Measurements from ENCODE around the gene ANKRD44. TPM values are rescaled to one million over a fixed set of nuclear protein-coding genes. Genes with fewer than 3 reads are reported as not detected.

Gene ANKRD44
- total and polyA plus RNA-seq, 2 of the 8 experiments (the other 6 are each of a cell fraction or from before 2014, with no cell fraction given): 1.2 to 1.3 TPM

GRCh38 chr2:197108758-197109157 is 201.8 kb downstream of the ANKRD44 start:
- Histone ChIP-seq H3K79me1 (ENCODE audit: low read depth, low read length) (no peaks in the 10 kb centered on the region), H3K27me3 (replicated peaks in 1 of 4; ENCODE audit: control insufficient read depth in 3 of 4, extremely low read depth in 1 of 4, insufficient read depth in 3 of 4, low read length in 3 of 4) (no peaks in the 10 kb centered on the region), H3K9me3 (ENCODE audit: insufficient read depth in 2 of 2, low read depth in 1 of 2, low read length in 1 of 2) (no peaks in the 10 kb centered on the region), H4K91ac (replicated peaks; ENCODE audit: insufficient read length, low read length) (no peak overlapping the region), H2BK120ac (replicated peaks; ENCODE audit: low read depth, low read length) (no peak overlapping the region), H3K9ac (replicated peaks in 1 of 4; ENCODE audit: extremely low read depth in 1 of 4, low read depth in 3 of 4, low read length in 3 of 4) (no peak overlapping the region), H3K18ac (ENCODE audit: extremely low read depth, low read length) (no peak overlapping the region), H2BK5ac (ENCODE audit: low read depth, low read length) (no peak overlapping the region), H3K4me2 (ENCODE audit: insufficient read depth in 1 of 2, low read depth in 2 of 2, low read length in 2 of 2) (no peak overlapping the region), H4K8ac (ENCODE audit: extremely low read depth, insufficient read depth, low read length) (no peak overlapping the region), H2BK15ac (ENCODE audit: low read length) (no peak overlapping the region), H2BK20ac (ENCODE audit: low read length) (no peak overlapping the region), H3K23me2 (ENCODE audit: low read depth, low read length) (no peaks in the 10 kb centered on the region), H3K23ac (ENCODE audit: insufficient read length) (no peak overlapping the region), H2AK5ac (ENCODE audit: low read depth, low read length) (no peak overlapping the region), H3K4me3 (ENCODE audit: extremely low read depth in 1 of 4, insufficient read depth in 2 of 4, low read depth in 3 of 4, low read length in 4 of 4) (no peak overlapping the region), H3K14ac (ENCODE audit: insufficient read length) (no peak overlapping the region), H3K4me1 (replicated peaks in 1 of 4; ENCODE audit: control insufficient read depth in 3 of 4, insufficient read depth in 4 of 4, low read length in 3 of 4) (peaks cover 0 to 6% (median 0%) of the 10 kb centered on the region in 4 experiments; a peak in 2 of 7 replicates), H3K56ac (replicated peaks; ENCODE audit: insufficient read length, low read depth, low read length) (no peak overlapping the region), H3K79me2 (ENCODE audit: control insufficient read depth in 1 of 2, insufficient read depth in 2 of 2, low read length in 2 of 2) (no peaks in the 10 kb centered on the region), H4K5ac (ENCODE audit: insufficient read length, low read depth, low read length) (no peak overlapping the region), H4K20me1 (replicated peaks in 1 of 2; ENCODE audit: control insufficient read depth in 1 of 2, insufficient read depth in 2 of 2, low read length in 2 of 2) (no peaks in the 10 kb centered on the region), H2BK12ac (ENCODE audit: low read depth, low read length) (no peak overlapping the region), H2AFZ (ENCODE audit: low read length) (no peak overlapping the region), H3K27ac (ENCODE audit: low read depth, low read length) (no peak overlapping the region), H3K36me3 (ENCODE audit: control insufficient read depth in 2 of 4, insufficient read depth in 4 of 4, low read length in 3 of 4) (no peaks in the 10 kb centered on the region), H3K4ac (replicated peaks; ENCODE audit: insufficient read length, low read depth, low read length) (no peak overlapping the region)
- ChIA-PET POLR2A (ENCODE audit: partially characterized antibody) (no interaction called here), CTCF (ENCODE audit: partially characterized antibody) (interaction anchor here (0.7 to 3.3 kb wide), 6 partner anchors 10 to 275 kb away, joined by 3 to 13 read pairs (median 4); no protein-coding TSS in a partner anchor)
- WGBS, 2 experiments (ENCODE audit: extremely low coverage in 1 of 2, insufficient coverage in 1 of 2, insufficient read length in 1 of 2, insufficient replicate concordance in 2 of 2, low coverage in 1 of 2, low lambda C conversion rate in 2 of 2, missing lambda C conversion rate in 1 of 2): 84% methylated on average over 4 of the region's 4 CpGs; no CpG with 5 or more reads in 1 of the 2 experiments
- no peak for FAIRE-seq
- no peak for DNase-seq (ENCODE audit: low read depth in 1 of 2, low spot score in 2 of 2)
- no peak for TF ChIP-seq JUND (IDR thresholded peaks at IDR 0.05; ENCODE audit: low read length)
- TF ChIP-seq KDM4A (IDR thresholded peaks at IDR 0.05; ENCODE audit: low read depth, low read length, severe bottlenecking): no peak
- no peak for TF ChIP-seq NANOG (IDR thresholded peaks at IDR 0.05; ENCODE audit: insufficient read depth, low read depth, low read length, poor library complexity, severe bottlenecking)
- TF ChIP-seq TAF1 (IDR thresholded peaks at IDR 0.05; ENCODE audit: low read depth, low read length): no peak
- TF ChIP-seq RXRA (IDR thresholded peaks at IDR 0.05; ENCODE audit: insufficient read depth, low read depth, low read length): no peak
- no peak for TF ChIP-seq CTBP2 (IDR thresholded peaks at IDR 0.05; ENCODE audit: borderline replicate concordance, insufficient read depth, insufficient read length, low read length)
- TF ChIP-seq EGR1 (IDR thresholded peaks at IDR 0.05; ENCODE audit: borderline replicate concordance, low read depth, low read length): no peak
- TF ChIP-seq SIX5 (IDR thresholded peaks at IDR 0.05; ENCODE audit: low read depth, low read length): no peak
- TF ChIP-seq POLR2A (IDR thresholded peaks at IDR 0.05; ENCODE audit: control extremely low read depth in 1 of 2, low read depth in 2 of 2, low read length in 2 of 2): no peak
- no peak for TF ChIP-seq CEBPB (IDR thresholded peaks at IDR 0.05; ENCODE audit: low read depth, low read length)
- TF ChIP-seq EZH2 (IDR thresholded peaks at IDR 0.05; ENCODE audit: low read depth, low read length, severe bottlenecking): no peak
- no peak for TF ChIP-seq SIN3A (conservative IDR thresholded peaks at IDR 0.05 in 1 of 2, IDR thresholded peaks at IDR 0.05 in 1 of 2; ENCODE audit: low read depth in 1 of 2, low read length in 2 of 2)
- no peak for TF ChIP-seq YY1 (IDR thresholded peaks at IDR 0.05; ENCODE audit: low read depth, low read length)
- TF ChIP-seq ZNF274 (IDR thresholded peaks at IDR 0.05; ENCODE audit: borderline replicate concordance, extremely low read depth, low read length): no peak
- TF ChIP-seq POLR2AphosphoS5 (IDR thresholded peaks at IDR 0.05; ENCODE audit: low read depth, low read length): no peak

All from H1 (cell line).